GM12892 (cell line): Measurements from ENCODE around the gene OSBPL3.

Experiments
- POLR2A ChIP-seq: IDR thresholded peaks from 2 replicates; pipeline ENCODE4 v1.6.1; 2011; ENCODE audit warnings: low read depth, low read length, control low read depth
- POLR2AphosphoS5 ChIP-seq: IDR thresholded peaks from 2 replicates; pipeline ENCODE4 v1.6.1; 2011; ENCODE audit warnings: low read depth, low read length, control low read depth
- TAF1 ChIP-seq: IDR thresholded peaks from 2 replicates; pipeline ENCODE4 v1.6.1; 2011; ENCODE audit warnings: low read depth, mild to moderate bottlenecking, control low read depth, low read length, borderline replicate concordance

DNA sequence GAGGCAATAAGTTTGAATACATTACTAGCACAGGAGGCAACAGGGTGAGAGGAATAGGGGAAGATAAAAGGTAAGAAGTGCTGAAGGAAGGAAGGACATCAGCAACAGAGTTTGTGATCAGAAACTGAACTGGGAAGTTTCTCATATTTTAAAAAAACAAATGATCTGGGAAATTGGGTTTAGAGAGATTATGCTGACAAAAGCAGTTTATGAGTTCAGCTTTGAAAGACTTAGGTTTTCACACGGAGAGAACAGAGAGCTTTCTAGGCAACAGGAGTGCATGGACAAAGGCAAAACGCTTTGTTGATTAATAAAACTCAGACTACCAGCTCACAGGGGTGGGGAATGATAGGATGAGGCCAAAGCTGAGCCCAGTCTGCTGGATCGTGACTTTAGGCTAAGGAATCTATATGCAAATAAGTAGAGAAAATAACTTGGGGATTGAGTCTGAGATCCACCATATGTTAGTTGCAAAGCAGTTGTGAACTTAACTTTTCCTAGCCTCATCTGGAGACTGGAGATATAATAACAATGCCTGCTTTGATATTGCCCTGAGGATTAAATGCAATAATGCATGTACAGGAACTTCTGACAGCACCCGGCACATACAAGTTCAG, 4.2 kb downstream of the OSBPL3 start:
- TF ChIP-seq POLR2AphosphoS5 (no peak), POLR2A (no peak), TAF1 (no peak)
